Tibial artery (tissue), 4 donors: ENCODE data around the gene TSC22D3.
"Not testable (repeated sequence)": the region's sequence is repeated elsewhere in the genome, so short reads cannot be mapped to it uniquely, and the experiment has no call there.

ENCODE experiments used
- DNase-seq, 2 donors: peaks; one replicate each; pipeline ENCODE4 v3.0.0-alpha.2; 2019
- H3K27ac ChIP-seq, 2 donors: fragments of 200-600 bp; sonication (generic) in 1 of 2; 1 replicate in 1 of 2; 2 replicates in 1 of 2; pipeline ENCODE4 v1.5.1; 2018 to 2019; ENCODE audit warnings: mild to moderate bottlenecking in 1 of 2
- H3K27me3 ChIP-seq, 2 donors: fragments of 200-600 bp; sonication (generic) in 1 of 2; one replicate each; pipeline versions ENCODE4 v1.5.1 to v1.6.0; 2016 to 2019
- H3K36me3 ChIP-seq, 3 donors: fragments of 200-600 bp; sonication (generic) in 2 of 3; one replicate each; pipeline ENCODE4 v1.5.1; 2016 to 2019; ENCODE audit warnings: mild to moderate bottlenecking in 2 of 3
- H3K4me1 ChIP-seq, 4 donors: fragments of 200-600 bp; sonication (generic) in 2 of 4; 1 replicate in 3 of 4; 2 replicates in 1 of 4; pipeline ENCODE4 v1.5.1; 2016 to 2019
- H3K4me3 ChIP-seq, 2 donors: fragments of 200-600 bp; sonication (generic) in 1 of 2; 1 replicate in 1 of 2; 2 replicates in 1 of 2; pipeline ENCODE4 v1.5.1; 2018 to 2019; ENCODE audit warnings: mild to moderate bottlenecking in 2 of 2
- H3K9me3 ChIP-seq, 3 donors: fragments of 200-600 bp; sonication (generic) in 1 of 3; one replicate each; pipeline ENCODE4 v1.5.1; 2016 to 2019
- intact Hi-C: fragments of 100-400 bp; cut with DNase I; formaldehyde crosslinking; loops from one replicate; pipeline ENCODE4 v1.15.0; 2023; ENCODE audit warnings: low total_unique reads
- TF ChIP-seq, protein P1 (sequence below), 2 experiments: fragments of 200-600 bp in 1 of 2; fragments of 450-650 bp in 1 of 2; IDR thresholded peaks; one replicate each; pipeline ENCODE4 v1.5.1; 2017 to 2019; ENCODE audit warnings: antibody characterized with exemption in 2 of 2, mild to moderate bottlenecking in 1 of 2, moderate library complexity in 1 of 2

The TSC22D3 gene

DNA sequence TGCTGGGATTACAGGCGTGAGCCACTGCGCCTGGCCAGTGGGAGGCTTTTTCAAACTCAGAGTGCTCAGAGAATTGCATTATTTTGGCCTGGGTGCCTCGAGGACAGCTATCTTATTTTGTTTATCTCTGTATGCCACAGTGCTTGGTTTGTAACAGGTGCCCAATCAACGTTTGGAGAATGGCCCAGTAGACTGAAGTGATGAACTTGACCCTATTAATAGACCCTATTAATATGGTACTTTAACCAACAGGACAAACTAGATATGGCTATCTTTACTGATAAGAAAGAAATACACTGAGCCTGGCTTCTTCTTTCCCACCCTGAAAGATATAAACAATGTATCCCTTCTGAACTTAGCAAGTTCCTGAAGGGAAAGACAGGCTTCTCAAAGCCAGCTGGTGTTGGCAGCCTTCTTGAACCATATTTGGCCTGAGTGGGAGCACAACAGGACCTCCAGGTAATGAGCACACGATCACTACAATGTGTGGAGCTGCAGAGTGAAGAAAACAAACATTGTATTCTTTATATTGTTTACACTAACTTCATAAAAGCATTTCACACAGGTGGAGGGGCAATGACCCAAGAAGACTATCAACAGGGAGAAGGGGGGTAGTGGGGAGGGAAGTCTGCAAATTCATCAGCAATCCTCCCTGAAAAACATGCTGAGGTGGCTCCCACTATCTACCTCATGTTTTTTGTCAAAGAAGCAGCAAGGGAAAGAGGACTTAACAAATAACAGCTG lies 105.5 kb downstream of the TSC22D3 start:
- TF ChIP-seq, protein P1, sequence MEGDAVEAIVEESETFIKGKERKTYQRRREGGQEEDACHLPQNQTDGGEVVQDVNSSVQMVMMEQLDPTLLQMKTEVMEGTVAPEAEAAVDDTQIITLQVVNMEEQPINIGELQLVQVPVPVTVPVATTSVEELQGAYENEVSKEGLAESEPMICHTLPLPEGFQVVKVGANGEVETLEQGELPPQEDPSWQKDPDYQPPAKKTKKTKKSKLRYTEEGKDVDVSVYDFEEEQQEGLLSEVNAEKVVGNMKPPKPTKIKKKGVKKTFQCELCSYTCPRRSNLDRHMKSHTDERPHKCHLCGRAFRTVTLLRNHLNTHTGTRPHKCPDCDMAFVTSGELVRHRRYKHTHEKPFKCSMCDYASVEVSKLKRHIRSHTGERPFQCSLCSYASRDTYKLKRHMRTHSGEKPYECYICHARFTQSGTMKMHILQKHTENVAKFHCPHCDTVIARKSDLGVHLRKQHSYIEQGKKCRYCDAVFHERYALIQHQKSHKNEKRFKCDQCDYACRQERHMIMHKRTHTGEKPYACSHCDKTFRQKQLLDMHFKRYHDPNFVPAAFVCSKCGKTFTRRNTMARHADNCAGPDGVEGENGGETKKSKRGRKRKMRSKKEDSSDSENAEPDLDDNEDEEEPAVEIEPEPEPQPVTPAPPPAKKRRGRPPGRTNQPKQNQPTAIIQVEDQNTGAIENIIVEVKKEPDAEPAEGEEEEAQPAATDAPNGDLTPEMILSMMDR (IDR thresholded peaks at IDR 0.05): no peak
- no peaks in the 10 kb centered on the region for H3K36me3 ChIP-seq
- peaks cover 0 to 25% (median 3%) of the 10 kb centered on the region in 4 donors for H3K4me1 ChIP-seq
- H3K4me3 ChIP-seq: no peak overlapping the region
- intact Hi-C loops: loop anchor here (5.0 kb wide), 2 partner anchors 107 to 227 kb away; partner anchors contain the start of genes NCBP2L and TSC22D3
- H3K27ac ChIP-seq: no peak overlapping the region
- H3K9me3 ChIP-seq: no peaks in the 10 kb centered on the region
- no peak for DNase-seq
- H3K27me3 ChIP-seq: no peaks in the 10 kb centered on the region

DNA sequence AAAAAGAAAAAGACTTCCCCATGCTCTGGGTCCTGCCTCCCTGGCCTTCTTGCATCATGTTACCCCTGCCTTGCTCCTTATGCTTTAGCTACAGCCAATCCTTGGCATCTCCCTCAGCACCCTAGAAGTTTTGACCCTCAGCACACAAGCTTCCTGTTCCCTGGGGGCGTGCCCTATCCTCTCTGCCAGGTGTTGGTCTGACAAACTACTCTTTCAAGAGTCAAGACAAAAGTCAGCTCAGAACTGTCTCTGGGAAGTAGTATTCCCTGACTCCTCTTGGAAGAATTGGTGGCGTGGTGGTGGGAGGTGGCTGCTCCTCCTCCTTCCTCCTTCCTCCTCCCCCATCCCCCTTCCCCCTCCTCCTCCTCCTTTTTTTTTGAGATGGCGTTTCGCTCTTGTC lies 106.3 kb downstream of the TSC22D3 start:
- Histone ChIP-seq H3K4me1 (peaks cover 0 to 17% (median 2%) of the 10 kb centered on the region in 4 donors), H3K9me3 (no peaks in the 10 kb centered on the region), H3K27ac (no peak overlapping the region), H3K36me3 (no peaks in the 10 kb centered on the region), H3K27me3 (no peaks in the 10 kb centered on the region), H3K4me3 (no peak overlapping the region)
- DNase-seq: no peak
- TF ChIP-seq, protein P1 (IDR thresholded peaks at IDR 0.05): no peak
- intact Hi-C loops: no loop called here

DNA sequence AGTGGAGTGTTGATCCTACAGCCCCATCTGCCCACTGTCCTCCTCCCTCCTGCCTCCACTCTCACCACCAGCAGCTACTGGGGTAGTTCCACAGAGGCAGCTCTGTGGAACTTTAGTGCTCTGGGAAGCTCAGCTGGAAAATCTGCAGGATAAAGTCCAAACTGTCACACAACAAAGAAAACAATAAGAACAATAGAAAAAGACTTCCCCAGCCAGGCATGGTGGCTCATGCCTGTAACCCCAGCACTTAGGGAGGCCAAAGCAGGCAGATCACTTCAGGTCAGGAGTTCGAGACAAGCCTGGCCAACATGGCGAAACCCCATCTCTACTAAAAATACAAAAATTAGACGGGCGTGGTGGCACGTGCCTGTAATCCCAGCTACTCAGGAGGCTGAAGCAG lies 106.9 kb downstream of the TSC22D3 start:
- H3K4me3 ChIP-seq, H3K9me3 ChIP-seq, intact Hi-C loops, H3K27ac ChIP-seq, DNase-seq, H3K27me3 ChIP-seq, H3K36me3 ChIP-seq: not testable (repeated sequence)
- peaks cover 0 to 13% (median 2%) of the 10 kb centered on the region in 4 donors for H3K4me1 ChIP-seq

DNA sequence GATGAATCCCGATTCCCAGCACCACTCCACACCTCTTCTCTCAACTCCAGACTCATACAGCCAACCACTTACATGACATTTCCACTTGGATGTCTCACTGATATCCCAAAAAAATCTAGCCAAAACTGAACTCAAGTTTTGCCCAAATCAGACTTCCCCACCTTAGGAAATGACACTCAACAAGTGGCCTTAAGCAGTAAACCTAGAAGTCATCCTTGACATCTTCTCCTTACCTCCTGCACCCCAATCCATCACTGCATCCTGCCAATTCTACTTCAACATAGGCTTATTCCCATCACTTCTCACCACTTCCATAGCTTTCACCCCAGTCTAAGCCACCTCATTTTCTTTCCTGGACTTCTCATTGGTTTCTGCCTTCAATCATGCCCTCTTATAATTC lies 108.2 kb downstream of the TSC22D3 start:
- intact Hi-C loops: no loop called here
- H3K27ac ChIP-seq: no peak overlapping the region
- H3K27me3 ChIP-seq: no peaks in the 10 kb centered on the region
- H3K4me3 ChIP-seq: no peak overlapping the region
- peaks cover 0 to under 1% (median 0%) of the 10 kb centered on the region in 4 donors for H3K4me1 ChIP-seq
- DNase-seq: no peak
- no peaks in the 10 kb centered on the region for H3K36me3 ChIP-seq
- TF ChIP-seq, protein P1 (IDR thresholded peaks at IDR 0.05): no peak
- H3K9me3 ChIP-seq: no peaks in the 10 kb centered on the region

DNA sequence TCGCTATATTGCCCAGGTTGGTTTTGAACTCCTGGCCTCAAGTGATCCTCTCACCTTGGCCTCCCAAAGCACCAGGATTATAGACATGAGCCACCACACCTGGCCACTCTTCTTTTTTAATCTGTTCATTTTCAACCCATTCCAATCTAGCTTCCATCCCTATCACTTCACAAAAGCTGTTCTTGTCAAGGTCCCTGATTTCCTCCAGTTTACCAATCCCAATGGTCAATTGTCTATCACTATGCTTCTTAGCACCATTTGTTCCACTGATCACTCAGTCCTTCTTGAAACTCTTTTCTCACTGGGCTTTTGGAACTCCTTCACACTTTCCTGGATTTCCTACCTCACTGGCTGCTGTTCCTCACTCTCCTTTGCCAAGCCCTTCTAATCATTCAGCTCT lies 108.7 kb downstream of the TSC22D3 start:
- TF ChIP-seq, protein P1 (IDR thresholded peaks at IDR 0.05): no peak
- Histone ChIP-seq H3K27ac (no peak overlapping the region), H3K4me1 (peaks cover 0 to 3% (median 0%) of the 10 kb centered on the region in 4 donors), H3K9me3 (no peaks in the 10 kb centered on the region), H3K36me3 (no peaks in the 10 kb centered on the region), H3K4me3 (no peak overlapping the region), H3K27me3 (no peaks in the 10 kb centered on the region)
- intact Hi-C loops: no loop called here
- DNase-seq: no peak
